GM19438 (cell line): ENCODE measurements around the gene G6PD.
A peak's percentile ranks its signal among the peaks of the same experiment; 100 is the strongest.
"Not testable (repeated sequence)": the region's sequence is repeated elsewhere in the genome, so short reads cannot be mapped to it uniquely, and the experiment has no call there.

Experiments used
- ATAC-seq: cut with Tn5 transposase; IDR thresholded peaks from one replicate; pipeline ENCODE4 v1.9.1; 2021; ENCODE audit warnings: low read depth; ENCODE audit not compliant: unreplicated experiment

The G6PD gene

DNA sequence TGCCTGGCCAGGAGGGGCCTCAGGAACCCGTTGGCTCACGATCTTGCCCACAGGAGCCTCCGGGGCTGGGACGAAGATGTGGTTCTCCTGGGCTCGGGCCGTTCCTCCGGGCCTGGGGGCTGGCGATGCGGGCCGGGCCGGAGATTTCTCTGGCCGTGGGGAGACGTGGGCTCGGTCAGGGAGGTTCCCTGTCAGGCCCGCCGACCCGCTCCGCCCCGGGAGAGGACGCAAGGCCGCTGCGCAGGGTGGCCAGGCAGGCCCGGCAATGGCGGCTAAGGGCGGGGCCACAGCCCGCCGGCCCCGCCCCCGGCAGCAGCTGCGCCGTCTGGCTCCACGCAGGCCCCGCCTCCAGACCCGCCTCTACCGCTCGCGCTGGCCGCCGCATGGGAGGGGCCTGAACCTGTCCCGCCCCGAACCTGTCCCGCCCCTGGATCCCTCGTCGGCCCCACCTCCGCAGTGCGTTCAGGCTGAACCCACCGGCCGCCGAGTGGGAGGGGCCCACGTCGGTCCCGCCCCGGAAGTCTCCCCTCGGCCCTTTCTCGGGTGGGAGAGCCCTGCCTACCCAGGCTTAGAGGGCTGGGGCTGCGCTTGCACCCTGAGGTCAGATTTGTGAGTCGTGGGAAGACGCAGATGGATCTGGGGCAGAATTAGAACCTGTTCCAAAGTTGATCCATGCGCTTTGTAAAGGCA lies 30.5 kb downstream of the G6PD start, which contains the start of gene FAM3A:
FAM3A (minus strand) TSS at position 267 of the 690 bp plus-strand sequence. CDS start 460 bp downstream, outside the sequence.
- ATAC-seq, result peak; percentile 86

DNA sequence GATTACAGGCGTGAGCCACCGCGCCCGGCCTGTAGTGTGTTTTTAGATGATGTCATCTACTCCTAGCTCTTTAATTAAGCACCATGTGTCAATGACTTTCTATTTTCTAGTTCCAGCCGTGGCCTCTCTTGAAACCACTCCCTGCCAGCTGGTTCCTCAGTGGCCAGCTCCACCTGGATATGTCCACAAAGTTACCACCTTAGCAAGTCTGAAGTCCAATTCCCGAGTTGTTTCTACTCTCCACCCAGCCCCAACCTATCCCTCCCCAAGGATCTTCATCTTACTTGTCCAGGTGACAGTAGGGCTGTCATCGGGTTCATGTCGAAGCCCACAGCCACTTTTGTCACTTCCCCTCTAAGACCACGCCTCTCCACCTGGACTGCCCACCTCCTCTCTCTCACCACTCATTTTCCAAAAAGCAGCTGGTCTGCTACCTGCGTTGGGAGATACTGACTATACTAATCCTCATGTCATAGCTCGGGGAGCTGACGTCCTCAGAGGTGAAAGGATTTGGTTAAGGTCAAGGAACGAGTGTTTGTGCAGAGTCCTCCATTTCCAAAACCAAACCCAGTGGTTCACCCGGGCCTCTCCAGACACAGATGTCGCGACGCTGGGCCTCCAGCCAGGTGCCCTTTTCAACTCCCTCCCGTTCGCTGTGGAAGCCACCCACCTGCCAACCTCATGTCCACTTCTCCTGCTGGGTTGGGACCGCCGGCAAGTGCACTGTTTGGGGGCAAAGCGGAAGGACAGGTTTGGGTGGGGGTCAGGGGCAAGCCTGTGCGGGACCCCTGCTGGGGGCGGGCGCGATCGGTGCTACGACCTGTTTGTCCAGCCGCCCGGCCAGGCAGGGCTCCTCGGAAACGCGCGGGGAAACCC lies 31.3 kb downstream of the G6PD start:
- no peak for ATAC-seq

DNA sequence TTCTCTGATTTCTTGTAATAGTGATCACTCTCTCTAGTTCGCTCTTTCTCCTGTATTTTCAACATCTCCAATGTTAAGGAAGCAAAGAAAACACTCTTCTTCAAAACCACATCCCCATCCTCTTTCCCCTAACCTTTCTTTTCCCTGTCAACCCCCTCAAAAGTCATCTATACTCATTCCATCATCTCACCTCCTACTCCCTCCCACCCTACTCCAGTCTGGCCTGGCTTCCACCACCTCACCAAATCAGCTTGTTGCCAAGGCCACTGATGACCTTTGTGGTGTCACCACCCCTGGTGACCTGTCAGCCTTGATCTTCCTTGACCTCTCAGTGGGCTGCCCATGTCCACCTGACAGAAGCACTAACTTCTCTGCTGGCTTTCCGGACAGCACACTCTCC lies 32.9 kb downstream of the G6PD start:
- ATAC-seq, result no peak

DNA sequence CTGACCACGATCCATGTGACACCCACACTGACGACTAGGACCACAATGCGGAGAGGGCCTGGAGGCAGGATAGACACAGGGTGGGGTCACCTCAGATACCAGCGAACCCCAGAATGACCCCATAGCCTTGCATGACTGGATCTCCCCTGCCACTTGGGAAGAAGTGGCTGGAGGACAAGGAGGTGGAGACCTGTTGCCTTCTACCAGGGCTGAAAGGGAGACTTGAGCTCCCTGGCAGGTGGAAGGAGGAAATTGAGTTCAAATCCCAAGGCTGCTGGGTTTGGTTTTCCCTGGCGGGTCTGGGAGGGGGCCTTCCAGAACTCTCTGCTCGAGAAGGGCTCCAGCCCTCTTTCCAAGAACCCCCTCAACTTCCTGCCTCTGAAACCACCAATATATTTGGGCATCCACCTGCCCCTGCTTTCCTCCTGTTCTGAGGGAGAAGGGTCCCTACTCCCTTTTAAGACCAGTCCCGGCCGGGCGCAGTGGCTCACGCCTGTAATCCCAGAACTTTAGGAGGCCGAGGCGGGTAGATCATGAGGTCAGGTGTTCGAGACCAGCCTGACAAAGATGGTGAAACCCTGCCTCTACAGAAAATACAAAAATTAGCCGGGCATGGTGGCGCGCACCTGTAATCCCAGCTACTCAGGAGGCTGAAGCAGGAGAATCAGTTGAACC lies 33.6 kb downstream of the G6PD start:
- no peak for ATAC-seq

DNA sequence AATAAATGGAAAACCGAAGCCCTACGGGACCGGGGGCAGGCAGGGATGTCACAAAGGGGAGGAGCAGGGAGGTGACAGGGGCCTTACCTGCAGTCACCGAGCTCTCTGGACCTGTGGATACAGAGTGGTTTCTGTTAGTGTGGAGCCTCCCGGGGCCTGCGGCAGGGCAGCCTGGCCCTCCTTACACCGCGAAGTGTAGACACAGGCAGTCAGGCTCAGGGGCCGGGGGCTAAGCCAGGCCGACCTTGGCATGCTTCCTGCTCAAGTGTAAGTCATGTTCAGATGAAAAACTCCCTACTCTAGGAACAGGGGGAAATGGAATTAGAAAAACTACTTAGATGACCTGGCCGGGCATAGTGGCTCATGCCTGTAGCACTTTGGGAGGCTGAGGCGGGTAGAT lies 34.9 kb downstream of the G6PD start:
- no peak for ATAC-seq

DNA sequence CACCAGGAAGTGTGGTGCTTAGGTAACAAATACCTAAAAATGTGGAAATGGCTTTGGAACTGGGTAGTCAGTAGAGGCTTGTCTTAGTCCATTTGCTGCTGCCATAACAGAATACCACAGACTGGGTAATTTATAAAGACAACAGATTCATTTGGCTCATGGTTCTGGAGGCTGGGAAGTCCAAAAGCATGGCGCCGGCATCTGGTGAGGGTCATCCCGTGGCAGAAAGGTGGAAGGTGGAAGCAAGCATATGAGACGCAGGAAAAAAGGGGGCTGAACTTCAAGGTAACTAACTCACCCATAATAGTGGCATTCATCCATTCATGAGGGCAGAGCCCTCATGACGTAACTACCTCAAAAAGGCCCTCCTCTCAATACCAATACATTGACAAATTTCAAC lies 37.2 kb downstream of the G6PD start:
- no peak for ATAC-seq

DNA sequence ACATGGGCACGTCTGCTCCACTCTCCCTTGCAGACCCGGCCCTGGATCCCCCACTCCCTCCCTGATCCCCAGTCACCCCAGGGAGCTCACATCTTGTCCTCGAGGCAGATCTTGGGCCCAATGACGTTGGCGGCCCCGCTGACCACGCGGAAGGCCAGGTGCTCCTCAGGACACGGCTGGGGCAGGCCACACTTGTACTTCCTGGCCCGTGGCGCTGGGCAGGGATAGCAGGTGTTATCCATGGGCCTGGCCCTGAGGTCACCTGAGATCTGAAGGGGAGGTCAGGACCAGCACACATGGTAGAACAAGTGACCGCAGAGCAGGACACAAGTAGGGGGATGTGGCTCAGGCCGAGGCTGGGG lies 38.3 kb downstream of the G6PD start:
- no peak for ATAC-seq

DNA sequence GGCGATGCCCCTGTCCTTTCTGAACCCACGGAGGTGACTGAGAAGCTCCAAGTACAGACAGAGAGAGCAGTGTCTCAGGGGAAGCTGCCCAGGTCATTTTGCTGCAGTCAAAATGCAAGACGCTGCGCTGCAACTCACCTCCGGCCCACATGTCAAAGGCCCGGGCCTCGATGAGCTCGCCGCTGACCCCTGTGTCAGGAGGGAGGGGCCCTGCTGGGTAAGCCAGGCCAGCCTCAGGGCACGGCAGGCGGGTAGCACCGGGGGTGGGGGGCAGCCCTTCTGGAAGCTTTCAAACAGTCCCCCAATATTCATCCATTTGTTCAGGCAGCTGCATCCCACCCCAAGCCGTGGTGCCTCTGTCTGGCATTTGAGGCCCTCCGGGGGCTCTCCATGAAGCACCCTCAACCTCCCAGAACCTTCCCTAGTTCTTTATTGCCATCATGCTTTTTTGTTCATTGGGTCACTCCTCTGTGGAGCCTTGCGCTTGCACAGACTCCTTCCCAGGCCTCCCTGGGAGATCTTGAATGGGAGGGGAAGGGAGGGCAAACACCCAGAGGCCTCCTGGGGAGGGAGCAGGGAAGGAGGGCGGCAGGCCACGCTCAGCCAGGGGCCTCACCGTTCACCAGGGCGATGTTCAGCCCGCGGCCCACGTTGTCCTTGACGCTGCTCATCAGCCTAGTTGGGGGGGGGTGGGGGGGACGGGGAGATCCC lies 38.8 kb downstream of the G6PD start:
- no peak for ATAC-seq

DNA sequence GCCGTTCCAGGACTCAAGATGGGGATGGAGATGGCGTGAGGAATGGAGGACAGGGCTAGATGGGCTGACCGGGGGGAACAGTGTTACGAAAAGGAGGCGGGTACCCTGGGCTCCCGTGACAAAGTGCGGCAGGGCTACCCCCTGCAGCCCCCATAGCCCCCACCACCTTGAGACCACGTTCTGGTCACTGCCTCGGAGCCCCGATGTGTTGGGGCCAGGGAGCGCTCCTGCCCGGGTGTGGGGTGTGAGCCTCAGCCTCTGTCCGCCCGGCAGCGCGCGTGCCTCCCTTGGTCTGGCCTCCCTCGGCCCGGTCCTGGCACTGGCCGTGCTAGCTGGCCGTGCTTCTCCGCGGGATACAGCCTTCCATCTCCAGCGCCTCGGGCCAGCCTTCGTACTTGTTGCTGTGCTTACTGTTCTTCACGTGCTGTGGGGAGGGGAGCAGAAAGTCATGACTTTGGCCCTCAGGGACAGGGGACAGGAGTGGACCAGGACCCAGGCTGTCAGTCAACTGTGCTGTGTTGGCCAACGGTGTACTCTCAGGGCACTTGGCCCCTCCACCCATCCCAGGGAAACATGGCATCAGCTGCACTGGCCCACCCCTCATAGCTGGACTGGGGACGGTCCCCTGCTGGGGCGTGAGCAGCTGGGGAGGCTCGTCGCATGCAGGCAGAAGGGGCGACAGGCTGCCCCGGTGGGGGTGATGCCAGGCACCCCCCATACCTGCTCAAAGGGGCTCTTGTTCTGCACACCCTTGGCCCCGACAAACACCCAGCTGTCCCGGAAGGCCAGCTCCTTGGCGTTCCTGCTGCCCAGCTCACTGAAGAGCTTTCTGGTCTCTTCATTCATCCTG lies 39.9 kb downstream of the G6PD start:
- ATAC-seq, result no peak

DNA sequence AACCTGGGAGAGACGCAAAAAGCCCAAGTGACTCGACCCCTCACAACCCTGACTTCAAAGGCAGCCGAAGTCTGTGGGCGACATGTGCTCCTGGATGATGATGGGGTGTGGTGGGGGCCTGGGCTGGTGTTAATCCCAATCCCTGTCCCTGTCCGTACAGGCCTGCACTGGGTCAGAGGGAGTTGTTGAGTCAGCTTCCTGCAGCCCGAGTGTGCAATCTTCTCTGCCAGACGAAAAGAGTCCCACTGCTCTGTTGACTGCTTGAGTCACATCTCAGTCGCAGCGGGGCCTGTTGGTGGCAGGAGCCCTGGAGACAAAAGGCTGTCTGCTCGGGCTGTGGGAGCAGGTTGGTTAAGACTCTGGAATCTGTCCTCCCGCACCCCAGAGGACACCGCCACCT lies 40.9 kb downstream of the G6PD start:
- ATAC-seq, result no peak

DNA sequence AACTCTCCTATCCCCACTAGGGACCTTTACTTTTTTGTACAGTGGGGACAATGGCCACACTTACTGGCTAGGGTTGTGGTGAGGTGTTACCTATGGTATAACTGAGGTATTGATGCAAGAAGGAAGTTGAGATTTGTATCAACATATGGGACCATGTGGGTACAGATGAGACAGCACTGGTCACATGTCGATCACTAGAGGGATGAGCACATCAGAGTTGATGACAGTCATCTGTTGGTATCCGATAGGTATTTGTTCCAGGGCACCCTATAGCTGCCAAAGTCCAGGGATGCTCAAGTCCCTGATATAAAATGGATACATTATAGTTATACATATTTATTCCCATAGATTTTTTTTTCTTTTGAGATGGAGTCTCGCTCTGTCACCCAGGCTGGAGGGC lies 43.7 kb downstream of the G6PD start:
- ATAC-seq, result no peak

DNA sequence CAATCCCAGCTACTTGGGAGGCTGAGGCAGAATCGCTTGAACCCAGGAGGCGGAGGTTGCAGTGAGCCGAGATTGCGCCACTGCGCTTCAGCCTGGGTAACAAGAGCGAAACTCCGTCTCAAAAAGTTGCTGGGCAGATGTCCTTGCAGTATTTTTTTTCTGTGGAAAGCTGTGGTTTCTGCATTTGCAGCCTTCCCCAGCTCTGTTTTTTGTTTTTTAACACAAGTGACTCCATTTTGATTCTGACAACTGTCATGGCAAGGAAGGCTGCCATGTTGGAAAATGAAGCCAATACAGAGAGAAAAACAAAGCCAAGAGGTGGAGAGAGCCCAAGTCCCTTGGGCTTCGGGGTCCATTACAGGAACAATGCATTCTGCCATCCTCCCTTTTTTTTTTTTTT lies 44.5 kb downstream of the G6PD start:
- no peak for ATAC-seq

DNA sequence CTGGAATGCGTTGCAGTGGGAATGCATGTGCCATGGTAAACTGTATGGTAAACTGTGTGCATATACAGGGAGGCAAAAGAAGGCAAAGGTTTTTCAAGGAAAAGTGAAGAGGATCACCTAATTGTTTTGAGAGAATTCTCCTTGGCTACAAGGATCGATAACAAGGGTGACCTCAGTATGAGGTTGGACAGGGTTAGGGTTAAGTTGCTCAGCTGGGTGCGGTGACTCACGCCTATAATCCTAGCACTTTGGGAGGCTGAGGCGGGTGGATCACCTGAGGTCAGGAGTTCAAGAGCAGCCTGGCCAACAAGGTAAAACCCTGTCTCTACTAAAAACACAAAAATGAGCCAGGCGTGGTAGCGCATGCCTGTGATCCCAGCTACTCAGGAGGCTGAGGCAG lies 45.2 kb downstream of the G6PD start:
- ATAC-seq, result not testable (repeated sequence)

DNA sequence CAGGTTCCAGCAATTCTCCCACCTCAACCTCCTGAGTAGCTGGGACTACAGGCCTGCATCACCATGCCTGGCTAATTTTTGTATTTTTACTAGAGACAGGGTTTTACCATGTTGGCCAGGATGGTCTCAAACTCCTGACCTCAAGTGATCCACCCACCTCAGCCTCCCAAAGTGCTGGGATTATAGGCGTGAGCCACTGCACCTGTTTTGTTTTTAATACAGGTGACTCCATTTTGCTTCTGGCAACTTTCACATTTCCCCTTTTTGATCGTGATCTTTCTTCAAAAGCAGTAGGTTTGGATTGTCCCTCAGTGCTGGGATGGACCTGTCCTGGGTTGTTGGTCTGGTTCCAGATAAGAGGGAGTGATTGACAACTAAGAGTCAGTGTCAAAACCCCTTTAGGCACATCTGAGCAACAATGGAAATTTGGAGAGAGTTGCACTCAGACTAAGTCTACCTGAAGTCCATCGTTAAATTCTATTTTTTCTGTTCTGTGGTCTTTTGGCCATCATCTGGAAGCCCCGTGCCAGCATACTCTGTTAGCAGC lies 50.0 kb downstream of the G6PD start:
- not testable (repeated sequence) for ATAC-seq

DNA sequence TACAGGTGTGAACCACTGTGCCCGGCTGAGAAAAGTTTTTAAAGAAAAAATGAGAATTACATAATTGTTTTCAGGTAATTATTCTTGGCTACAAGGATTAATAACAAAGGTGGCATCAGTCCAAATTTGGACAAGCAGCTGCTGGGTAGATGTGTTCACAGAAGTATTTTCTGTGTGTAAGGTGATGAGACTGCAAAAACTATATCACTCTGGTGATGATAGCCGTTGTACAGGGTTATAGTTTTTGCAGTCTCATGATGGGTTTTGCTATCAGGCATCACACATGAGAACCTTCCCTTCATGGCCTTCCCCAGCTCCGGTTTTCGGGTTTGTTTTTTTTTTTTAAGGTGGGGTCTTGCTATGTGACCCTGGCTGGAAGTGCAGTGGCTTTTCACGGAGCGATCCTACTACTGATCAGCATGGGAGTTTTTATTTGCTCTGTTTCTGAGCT lies 51.1 kb downstream of the G6PD start:
- no peak for ATAC-seq

DNA sequence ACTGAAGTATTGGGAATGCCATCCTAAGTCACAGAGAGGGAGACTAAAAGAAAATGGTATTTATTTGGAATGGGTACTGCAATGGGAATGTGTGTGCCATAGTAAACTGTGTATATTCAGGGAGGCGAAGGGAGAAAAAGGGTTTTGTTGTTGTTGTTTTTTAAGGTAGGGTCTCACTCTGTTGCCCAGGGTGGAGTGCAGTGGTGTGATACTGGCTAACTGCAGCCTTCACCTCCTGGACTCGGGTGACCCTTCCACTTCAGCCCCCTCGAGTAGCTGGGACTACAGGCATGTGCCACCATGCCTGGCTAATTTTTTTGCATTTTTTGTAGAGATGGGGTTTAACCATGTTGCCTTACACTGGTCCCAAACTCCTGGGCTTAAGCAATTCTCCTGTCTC lies 51.9 kb downstream of the G6PD start:
- no peak for ATAC-seq

DNA sequence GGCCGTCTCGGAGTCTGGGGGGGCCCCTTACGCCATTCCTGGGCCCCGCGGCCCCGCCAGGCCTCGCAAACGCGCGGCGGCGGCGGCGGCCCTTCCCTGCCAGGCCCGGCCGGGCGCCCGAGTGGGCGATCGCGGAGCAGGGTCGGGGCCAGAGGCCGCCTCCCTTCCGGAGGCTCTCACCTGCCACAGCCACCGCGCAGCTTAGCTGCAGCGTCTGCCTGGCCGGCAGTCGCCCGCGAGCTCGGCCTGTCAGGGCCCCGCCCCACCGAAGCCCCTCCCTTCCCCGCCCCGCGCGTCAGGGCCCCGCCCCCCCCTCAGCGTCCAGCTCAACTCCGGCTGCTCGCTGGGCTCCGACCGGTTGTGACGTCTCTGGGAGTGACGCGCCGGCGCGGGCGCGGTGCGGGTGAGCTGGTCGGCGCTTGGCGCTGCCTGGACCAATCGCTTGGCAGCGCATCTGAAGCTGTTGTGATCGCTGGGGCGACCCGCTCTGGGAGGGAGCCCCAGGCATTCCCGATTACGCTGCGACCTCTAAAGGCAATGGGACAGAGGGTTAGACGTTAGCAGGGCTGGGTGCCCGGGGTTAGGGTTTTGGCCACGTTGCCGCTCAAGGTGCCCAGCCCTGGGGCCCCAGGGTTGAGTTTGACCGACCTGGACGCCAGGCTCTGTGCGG lies 56.1 kb downstream of the G6PD start, which contains the start of gene SLC10A3:
SLC10A3 (minus strand) TSS at position 216 of the 670 bp plus-strand sequence. CDS start 1,689 bp downstream, outside the sequence.
- ATAC-seq, result peak; percentile 78

DNA sequence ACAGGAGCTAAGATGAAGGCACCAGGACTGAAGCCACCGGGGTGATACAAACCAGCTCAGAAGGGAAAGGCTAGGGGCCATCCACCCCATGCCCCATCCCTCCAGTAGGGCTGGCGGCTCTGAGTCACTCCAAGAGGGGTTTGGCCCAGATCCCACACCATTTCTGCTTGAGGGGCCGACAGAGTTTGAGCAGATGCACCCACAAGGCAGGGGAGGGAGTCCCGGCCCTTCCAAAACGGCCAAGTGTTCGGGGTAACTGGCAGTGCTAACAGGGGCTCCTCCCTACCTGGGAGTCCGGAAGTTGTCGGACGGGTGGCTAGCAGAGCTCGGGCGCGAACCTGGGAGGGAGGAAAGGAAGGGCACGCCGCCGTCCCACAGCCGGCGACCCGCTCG lies 56.6 kb downstream of the G6PD start:
- ATAC-seq, result peak; percentile 23

DNA sequence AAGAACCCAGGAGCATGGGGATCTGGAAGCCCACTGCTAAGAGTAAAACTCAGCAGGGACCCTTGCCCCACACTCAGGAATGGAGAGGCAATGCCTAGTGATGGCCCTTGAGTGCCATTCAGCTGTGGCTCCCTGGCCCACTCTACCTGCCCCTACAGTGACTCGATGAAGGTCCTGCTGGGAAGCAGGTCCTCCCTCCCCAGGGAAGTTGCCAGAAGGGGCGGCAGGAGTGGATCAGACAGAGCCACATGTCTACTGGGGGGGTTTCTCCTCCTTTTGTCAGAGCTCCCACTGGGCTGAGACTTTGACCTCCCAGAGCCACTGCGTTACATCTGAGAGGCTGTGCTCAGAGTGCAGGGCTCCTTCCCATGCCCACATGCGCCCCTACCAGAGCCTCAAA lies 57.5 kb downstream of the G6PD start:
- ATAC-seq, result no peak
